ENCODE measurements around the gene FCRL6.

Gene FCRL6

DNA sequence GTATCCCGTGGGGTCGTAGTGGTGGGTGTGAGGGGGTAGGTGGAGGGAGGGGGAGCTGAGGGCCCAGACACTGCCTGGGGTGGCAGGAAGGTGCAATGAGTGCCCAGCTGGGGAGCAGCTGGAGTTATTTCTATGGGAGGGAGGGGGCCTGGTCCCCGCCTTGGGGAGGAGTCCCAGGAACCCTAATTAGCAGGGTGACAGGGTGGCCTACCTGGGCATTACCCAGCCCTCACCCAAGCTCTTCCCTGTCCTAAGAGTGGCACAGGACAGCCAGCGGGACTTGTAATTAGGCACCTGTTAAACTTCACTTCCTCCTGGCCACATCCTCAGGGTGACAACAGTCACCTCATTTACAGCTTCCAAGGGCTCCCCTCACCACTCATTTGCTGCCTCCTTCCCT, 60.4 kb downstream of the FCRL6 start, which contains the start of gene VSIG8:
Gene VSIG8 (minus strand): TSS at position 101 of the 400 bp plus-strand sequence. CDS start 136 bp downstream, outside the sequence.
- DNase-seq (ENCODE audit: low read depth) = no peak

DNA sequence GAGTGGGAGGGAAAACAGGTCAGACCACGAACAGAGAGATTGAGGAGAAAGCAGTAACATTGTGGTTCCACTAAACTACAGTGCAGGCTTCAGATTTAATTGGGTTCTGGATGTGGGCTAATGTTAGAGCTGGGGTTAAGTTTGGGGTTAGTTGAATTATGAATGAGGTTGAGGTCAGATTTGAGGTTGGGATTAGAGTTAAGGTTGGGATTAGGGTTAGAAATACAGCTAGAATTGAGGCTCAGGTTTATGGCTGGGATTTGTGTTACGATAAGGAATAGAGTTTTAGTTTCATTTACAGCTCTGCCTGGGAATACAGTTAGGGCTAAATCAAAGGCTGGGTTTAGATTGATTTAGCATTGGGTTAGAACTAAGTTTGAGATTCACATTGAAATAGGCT, 62.1 kb downstream of the FCRL6 start:
- no peak for DNase-seq (ENCODE audit: low read depth)

Data from T-helper 22 cell (primary cell).